ENCODE results near the gene TMEM131. TPM values are rescaled to one million over a fixed set of nuclear protein-coding genes. Genes with fewer than 3 reads are reported as not detected.
"Not testable (repeated sequence)": the region's sequence is repeated elsewhere in the genome, so short reads cannot be mapped to it uniquely, and the experiment has no call there.

The TMEM131 gene
- total RNA-seq, 1 donor from 2014 or later: 43.9 TPM

DNA sequence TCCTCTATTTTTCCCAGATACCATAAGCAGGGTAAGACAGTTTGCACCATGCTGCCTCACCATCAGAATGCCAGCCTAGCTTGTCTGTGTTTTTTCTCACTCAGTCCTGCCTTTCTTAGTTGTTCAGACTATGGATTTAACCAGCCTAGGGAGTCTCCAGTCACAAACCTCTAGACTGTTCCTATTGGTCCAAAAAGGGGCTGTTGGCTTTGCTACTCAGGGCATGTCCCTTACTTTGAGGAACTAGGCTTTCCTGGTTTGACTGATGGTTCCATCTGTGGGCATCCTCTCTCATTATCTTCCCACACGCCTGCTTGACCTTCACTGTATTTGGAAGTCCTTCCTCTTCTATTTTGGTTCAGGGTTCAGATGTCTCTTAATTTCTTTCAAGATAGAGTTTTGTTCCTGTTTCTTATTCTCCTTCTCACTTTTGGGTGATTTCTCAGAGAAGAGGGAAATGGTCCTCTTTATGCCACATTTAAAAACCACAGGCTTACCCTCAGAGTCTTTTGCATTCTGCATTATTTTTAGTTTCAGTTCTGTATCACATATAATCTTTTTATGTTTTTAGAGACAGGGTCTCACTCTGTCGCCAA is 31.3 kb upstream of the TMEM131 start:
- no peak for DNase-seq (ENCODE audit: low read depth, low spot score)
- peaks cover 5% of the 10 kb centered on the region for H3K9me3 Mint-ChIP-seq
- H3K36me3 Mint-ChIP-seq (ENCODE audit: low read depth): no peaks in the 10 kb centered on the region
- H3K4me3 Mint-ChIP-seq: no peak overlapping the region
- TF ChIP-seq CTCF (conservative IDR thresholded peaks at IDR 0.05): no peak
- no peak overlapping the region for H3K27ac Mint-ChIP-seq (ENCODE audit: unreplicated experiment)
- H3K4me1 Mint-ChIP-seq: peaks cover 13% of the 10 kb centered on the region
- no peaks in the 10 kb centered on the region for H3K27me3 Mint-ChIP-seq (ENCODE audit: low read depth)

DNA sequence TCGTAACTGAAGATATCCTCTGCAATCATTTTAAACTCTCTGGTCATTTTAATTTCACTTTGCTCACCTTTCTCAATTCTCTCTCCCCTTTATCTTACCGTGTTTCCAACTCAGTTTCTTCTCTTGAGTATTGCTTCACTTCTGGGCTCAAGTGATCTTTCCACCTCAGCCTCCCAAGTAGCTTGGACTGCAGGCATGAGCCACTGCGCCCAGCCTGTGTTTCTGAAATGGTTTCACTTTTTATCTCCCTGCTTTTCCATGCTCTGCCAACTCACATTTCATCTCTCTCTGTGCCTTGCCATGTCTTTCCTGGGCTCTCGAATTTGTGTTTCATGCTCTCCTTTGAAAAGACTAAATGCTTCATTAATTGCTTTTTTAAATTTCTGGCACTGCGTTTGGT is 30.5 kb upstream of the TMEM131 start:
- Mint-ChIP-seq H3K9me3 (peaks cover 5% of the 10 kb centered on the region), H3K36me3 (ENCODE audit: low read depth) (no peaks in the 10 kb centered on the region), H3K27ac (ENCODE audit: unreplicated experiment) (no peak overlapping the region), H3K4me3 (no peak overlapping the region), H3K4me1 (peaks cover 16% of the 10 kb centered on the region), H3K27me3 (ENCODE audit: low read depth) (no peaks in the 10 kb centered on the region)
- DNase-seq (ENCODE audit: low read depth, low spot score): no peak
- TF ChIP-seq CTCF (conservative IDR thresholded peaks at IDR 0.05): no peak

- TF ChIP-seq CTCF (conservative IDR thresholded peaks at IDR 0.05): no peak
- H3K9me3 Mint-ChIP-seq: peaks cover 5% of the 10 kb centered on the region
- H3K4me3 Mint-ChIP-seq: no peak overlapping the region
- no peak for DNase-seq (ENCODE audit: low read depth, low spot score)
- H3K36me3 Mint-ChIP-seq (ENCODE audit: low read depth): no peaks in the 10 kb centered on the region
- H3K27me3 Mint-ChIP-seq (ENCODE audit: low read depth): no peaks in the 10 kb centered on the region
- no peak overlapping the region for H3K27ac Mint-ChIP-seq (ENCODE audit: unreplicated experiment)
- peaks cover 24% of the 10 kb centered on the region for H3K4me1 Mint-ChIP-seq
These were observed 29.8 kb upstream of the TMEM131 start for GRCh38 chr2:98025481-98026037.

DNA sequence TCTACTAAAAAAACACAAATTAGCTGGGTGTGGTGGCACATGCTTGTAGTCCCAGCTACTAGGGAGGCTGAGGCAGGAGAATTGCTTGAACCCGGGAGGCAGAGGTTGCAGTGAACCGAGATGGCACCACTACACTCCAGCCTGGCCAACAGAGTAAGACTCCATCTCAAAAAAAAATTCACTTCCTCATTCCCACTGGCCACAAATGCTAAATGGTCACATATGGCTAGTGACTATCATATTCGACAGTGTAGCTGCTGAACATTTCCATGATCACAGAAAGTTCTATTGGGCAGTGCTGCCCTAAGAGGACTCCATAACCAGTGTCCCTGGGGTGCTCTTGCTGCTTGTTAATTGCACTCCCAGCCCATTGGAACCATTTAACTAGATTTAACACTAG is 26.3 kb upstream of the TMEM131 start:
- H3K4me3 Mint-ChIP-seq; H3K9me3 Mint-ChIP-seq; H3K27ac Mint-ChIP-seq (ENCODE audit: unreplicated experiment); H3K36me3 Mint-ChIP-seq (ENCODE audit: low read depth); DNase-seq (ENCODE audit: low read depth, low spot score); H3K27me3 Mint-ChIP-seq (ENCODE audit: low read depth): not testable (repeated sequence)
- peaks cover 13% of the 10 kb centered on the region for H3K4me1 Mint-ChIP-seq

DNA sequence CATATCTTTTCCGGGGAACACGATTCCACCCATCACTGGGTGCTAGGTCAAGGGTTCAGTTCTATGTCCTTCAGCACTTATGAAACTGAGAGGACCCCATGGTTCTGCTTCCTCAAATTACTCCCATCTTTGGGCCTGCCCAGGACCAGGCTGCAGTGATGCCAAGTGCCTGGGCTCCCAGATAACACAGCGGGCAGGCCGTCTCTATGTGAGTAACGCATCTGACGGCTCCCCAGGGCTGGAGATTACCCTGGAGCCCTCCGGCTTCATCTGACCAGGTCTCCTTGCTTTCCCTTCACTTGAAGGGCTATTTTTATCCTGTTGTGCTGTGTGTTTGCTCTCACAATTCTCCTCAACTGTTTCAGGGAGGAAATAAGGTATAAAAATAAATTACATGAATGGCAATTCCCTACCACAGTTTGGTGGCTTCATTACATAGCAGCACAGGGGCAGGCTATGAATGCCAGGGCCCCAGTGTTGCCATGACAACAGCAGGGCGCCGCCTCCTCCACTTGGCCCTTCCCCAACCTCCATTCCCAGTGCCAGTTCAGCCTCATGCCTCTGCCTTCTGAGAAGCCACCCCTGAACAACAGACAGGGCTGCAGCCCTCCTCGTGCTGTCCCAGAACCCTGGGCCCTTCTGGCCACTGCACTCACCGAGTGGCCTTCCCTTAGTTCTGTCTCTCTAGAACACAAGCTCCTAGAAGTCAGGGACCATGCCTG is 25.4 kb upstream of the TMEM131 start:
- Mint-ChIP-seq H3K4me3 (no peak overlapping the region), H3K9me3 (peaks cover 5% of the 10 kb centered on the region), H3K27ac (ENCODE audit: unreplicated experiment) (no peak overlapping the region), H3K36me3 (ENCODE audit: low read depth) (no peaks in the 10 kb centered on the region), H3K4me1 (peaks cover 13% of the 10 kb centered on the region), H3K27me3 (ENCODE audit: low read depth) (no peaks in the 10 kb centered on the region)
- DNase-seq (ENCODE audit: low read depth, low spot score): no peak
- TF ChIP-seq CTCF (conservative IDR thresholded peaks at IDR 0.05): no peak

- H3K4me3 Mint-ChIP-seq: no peak overlapping the region
- TF ChIP-seq CTCF (conservative IDR thresholded peaks at IDR 0.05): no peak
- H3K36me3 Mint-ChIP-seq (ENCODE audit: low read depth): no peaks in the 10 kb centered on the region
- H3K27me3 Mint-ChIP-seq (ENCODE audit: low read depth): no peaks in the 10 kb centered on the region
- no peak for DNase-seq (ENCODE audit: low read depth, low spot score)
- H3K4me1 Mint-ChIP-seq: peaks cover 13% of the 10 kb centered on the region
- H3K9me3 Mint-ChIP-seq: peaks cover 5% of the 10 kb centered on the region
- H3K27ac Mint-ChIP-seq (ENCODE audit: unreplicated experiment): no peak overlapping the region
These were observed 24.8 kb upstream of the TMEM131 start for GRCh38 chr2:98020516-98020915.

Data from neural crest cell (in vitro differentiated cells).